Loucy (cell line): ENCODE results near the gene BLNK.

Source experiments
- H2AFZ ChIP-seq: fragments of 200-600 bp; sonication (generic); 2 replicates; pipeline ENCODE4 v1.6.0; 2016; ENCODE audit warnings: antibody characterized with exemption, mild to moderate bottlenecking, low read length, moderate library complexity
- H3F3A ChIP-seq: fragments of 200-600 bp; 2 replicates; pipeline ENCODE4 v1.6.0; 2016; ENCODE audit warnings: antibody characterized with exemption, low read depth, mild to moderate bottlenecking
- H3K27me3 ChIP-seq: fragments of 200-600 bp; sonication (generic); 2 replicates; pipeline ENCODE4 v1.6.1; 2014; ENCODE audit warnings: low read length, mild to moderate bottlenecking; ENCODE audit not compliant: insufficient read depth, poor library complexity, severe bottlenecking
- H3K36me3 ChIP-seq: fragments of 200-600 bp; sonication (generic); 2 replicates; pipeline ENCODE4 v1.6.1; 2016; ENCODE audit warnings: low read length; ENCODE audit not compliant: insufficient read depth
- H3K4me1 ChIP-seq: fragments of 200-600 bp; sonication (generic); 2 replicates; pipeline ENCODE4 v1.5.1; 2014; ENCODE audit warnings: low read length, mild to moderate bottlenecking; ENCODE audit not compliant: insufficient read depth, poor library complexity, severe bottlenecking
- H3K4me2 ChIP-seq: fragments of 200-600 bp; sonication (generic); 2 replicates; pipeline ENCODE4 v1.6.0; 2014; ENCODE audit warnings: antibody characterized with exemption, low read length, low read depth, mild to moderate bottlenecking; ENCODE audit not compliant: poor library complexity, severe bottlenecking
- H3K4me3 ChIP-seq: fragments of 200-600 bp; sonication (generic); 2 replicates; pipeline ENCODE4 v1.5.1; 2014; ENCODE audit warnings: low read length, mild to moderate bottlenecking, mixed read lengths; ENCODE audit not compliant: poor library complexity, severe bottlenecking
- H3K79me2 ChIP-seq: fragments of 200-600 bp; sonication (generic); 2 replicates; pipeline ENCODE4 v1.6.1; 2014; ENCODE audit warnings: low read length; ENCODE audit not compliant: insufficient read depth
- H3K9ac ChIP-seq: fragments of 200-600 bp; sonication (generic); 2 replicates; pipeline ENCODE4 v1.6.0; 2014; ENCODE audit warnings: mild to moderate bottlenecking, low read depth, low read length, moderate library complexity; ENCODE audit not compliant: poor library complexity, severe bottlenecking
- H3K9me2 ChIP-seq: fragments of 200-600 bp; sonication (generic); replicated peaks from 2 replicates; pipeline ENCODE4 v1.6.1; 2016; ENCODE audit warnings: low read depth, low read length, mixed read lengths
- H3K9me3 ChIP-seq: fragments of 200-600 bp; sonication (generic); 2 replicates; pipeline ENCODE4 v1.6.1; 2014; ENCODE audit warnings: mild to moderate bottlenecking, antibody characterized with exemption, low read length, low read depth; ENCODE audit not compliant: insufficient read depth
- H4K20me1 ChIP-seq: fragments of 200-600 bp; sonication (generic); 2 replicates; pipeline ENCODE4 v1.6.0; 2014; ENCODE audit warnings: antibody characterized with exemption, low read length, mild to moderate bottlenecking; ENCODE audit not compliant: insufficient read depth, poor library complexity, severe bottlenecking
- CTCF ChIP-seq: fragments of 200-600 bp; sonication (generic); conservative IDR thresholded peaks from 2 replicates; pipeline ENCODE4 v1.5.1; 2014; ENCODE audit warnings: mild to moderate bottlenecking, antibody characterized with exemption, low read length
- EZH2phosphoT487 ChIP-seq: fragments of 200-600 bp; IDR thresholded peaks from 2 replicates; pipeline ENCODE4 v1.6.1; 2018; ENCODE audit warnings: antibody characterized with exemption, mild to moderate bottlenecking, moderate library complexity, borderline replicate concordance

The BLNK gene

GRCh38 chr10:96257944-96258343 is 13.4 kb downstream of the BLNK start:
- no peaks in the 10 kb centered on the region for H3K27me3 ChIP-seq
- H3K79me2 ChIP-seq = no peaks in the 10 kb centered on the region
- TF ChIP-seq EZH2phosphoT487 (no peak), CTCF (no peak)
- H3K36me3 ChIP-seq = no peaks in the 10 kb centered on the region
- H2AFZ ChIP-seq = no peak overlapping the region
- no peak overlapping the region for H3K4me3 ChIP-seq
- no peaks in the 10 kb centered on the region for H3K9me3 ChIP-seq
- no peaks in the 10 kb centered on the region for H3F3A ChIP-seq
- no peaks in the 10 kb centered on the region for H3K9me2 ChIP-seq
- H3K4me2 ChIP-seq = no peak overlapping the region
- no peak overlapping the region for H3K9ac ChIP-seq
- H3K4me1 ChIP-seq = no peaks in the 10 kb centered on the region
- H4K20me1 ChIP-seq = no peaks in the 10 kb centered on the region

GRCh38 chr10:96255549-96256333 is 15.6 kb downstream of the BLNK start:
- H3K9me2 ChIP-seq = no peaks in the 10 kb centered on the region
- no peak overlapping the region for H3K4me2 ChIP-seq
- H3K27me3 ChIP-seq = no peaks in the 10 kb centered on the region
- TF ChIP-seq EZH2phosphoT487 (no peak), CTCF (no peak)
- no peak overlapping the region for H2AFZ ChIP-seq
- H3K36me3 ChIP-seq = no peaks in the 10 kb centered on the region
- H3K9me3 ChIP-seq = no peaks in the 10 kb centered on the region
- no peaks in the 10 kb centered on the region for H3F3A ChIP-seq
- H4K20me1 ChIP-seq = no peaks in the 10 kb centered on the region
- H3K4me3 ChIP-seq = no peak overlapping the region
- H3K9ac ChIP-seq = no peak overlapping the region
- no peaks in the 10 kb centered on the region for H3K79me2 ChIP-seq
- H3K4me1 ChIP-seq = no peaks in the 10 kb centered on the region

- Histone ChIP-seq H3K9ac (no peak overlapping the region), H2AFZ (no peak overlapping the region), H4K20me1 (no peaks in the 10 kb centered on the region), H3K36me3 (no peaks in the 10 kb centered on the region), H3K9me2 (no peaks in the 10 kb centered on the region), H3K4me1 (no peaks in the 10 kb centered on the region), H3K4me2 (no peak overlapping the region), H3K4me3 (no peak overlapping the region), H3K79me2 (no peaks in the 10 kb centered on the region), H3K9me3 (no peaks in the 10 kb centered on the region), H3K27me3 (no peaks in the 10 kb centered on the region), H3F3A (no peaks in the 10 kb centered on the region)
- TF ChIP-seq EZH2phosphoT487 (no peak), CTCF (no peak)
Measured at GRCh38 chr10:96254976-96255375, 16.4 kb downstream of the BLNK start.
